HL-60 (cell line): ENCODE data around the gene NBAS.

Source experiments
- DNase-seq, 2 experiments: peaks; one replicate each; pipeline ENCODE4 v3.0.0-alpha.2; 2010 to 2020; ENCODE audit warnings: low read depth in 1 of 2, low spot score in 1 of 2
- H3K27ac ChIP-seq: fragments of 250-450 bp; sonication (Bioruptor Pico); replicated peaks from 2 replicates; pipeline ENCODE4 v1.5.1; 2020; ENCODE audit warnings: mild to moderate bottlenecking, moderate library complexity
- H3K27me3 ChIP-seq: fragments of 250-450 bp; sonication (Bioruptor Pico); 2 replicates; pipeline ENCODE4 v1.5.1; 2021; ENCODE audit warnings: mild to moderate bottlenecking, moderate library complexity; ENCODE audit not compliant: insufficient read depth, poor library complexity, severe bottlenecking
- H3K4me3 ChIP-seq: replicated peaks from 2 replicates; pipeline ENCODE4 v1.5.1; 2011; ENCODE audit warnings: mild to moderate bottlenecking, control low read depth, low read length; ENCODE audit not compliant: insufficient read depth
- GABPA ChIP-seq: IDR thresholded peaks from 2 replicates; pipeline ENCODE4 v1.6.1; 2012; ENCODE audit warnings: low read depth
- POLR2AphosphoS5 ChIP-seq: IDR thresholded peaks from 2 replicates; pipeline ENCODE4 v1.6.1; 2012; ENCODE audit warnings: low read depth
- REST ChIP-seq: IDR thresholded peaks from 2 replicates; pipeline ENCODE4 v1.6.1; 2012; ENCODE audit warnings: low read depth; ENCODE audit not compliant: insufficient replicate concordance
- SPI1 ChIP-seq: IDR thresholded peaks from 2 replicates; pipeline ENCODE4 v1.6.1; 2012; ENCODE audit warnings: low read depth, mild to moderate bottlenecking, borderline replicate concordance
- TF ChIP-seq, protein P1 (sequence below): IDR thresholded peaks from one replicate; pipeline ENCODE4 v1.5.1; 2011; ENCODE audit warnings: low read length, control low read depth, inconsistent platforms; ENCODE audit not compliant: insufficient read depth

NBAS gene

DNA sequence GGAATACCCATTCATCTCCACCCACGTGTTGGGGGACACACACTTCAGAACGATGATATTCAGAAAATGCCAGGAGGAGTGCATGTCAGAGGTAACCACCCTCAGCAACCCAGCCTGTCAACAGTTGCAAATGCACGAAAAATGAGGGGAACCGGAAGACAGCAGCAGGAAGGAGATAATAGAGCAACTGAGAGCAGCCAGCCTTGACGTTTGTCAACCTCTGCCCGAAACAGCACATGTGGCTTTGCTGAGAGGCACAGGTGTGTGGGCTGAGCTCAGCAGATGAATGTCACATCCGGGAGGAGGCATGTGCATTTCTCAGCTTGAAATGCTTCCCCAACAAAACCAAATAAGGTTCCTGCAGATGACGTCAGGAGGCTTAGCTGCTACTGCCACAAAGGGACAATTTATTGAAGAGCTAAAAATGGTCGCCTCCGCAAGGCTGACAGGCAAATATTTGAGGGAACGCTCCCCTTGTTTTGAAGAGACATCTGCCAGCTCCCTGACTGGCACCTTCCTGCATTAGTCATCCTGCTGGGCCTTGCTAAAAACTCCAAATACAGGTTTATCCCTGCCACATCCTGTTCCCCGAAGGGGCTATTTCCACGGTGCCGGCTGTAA is 419.0 kb downstream of the NBAS start:
- peak in 1 of 2 experiments; percentile 49 for DNase-seq
- Histone ChIP-seq H3K4me3 (no peak overlapping the region), H3K27ac (peak overlapping the region; percentile 31; the same call in 1 of the 2 replicates), H3K27me3 (no peaks in the 10 kb centered on the region)
- TF ChIP-seq POLR2AphosphoS5, result no peak
- no peak for TF ChIP-seq SPI1

DNA sequence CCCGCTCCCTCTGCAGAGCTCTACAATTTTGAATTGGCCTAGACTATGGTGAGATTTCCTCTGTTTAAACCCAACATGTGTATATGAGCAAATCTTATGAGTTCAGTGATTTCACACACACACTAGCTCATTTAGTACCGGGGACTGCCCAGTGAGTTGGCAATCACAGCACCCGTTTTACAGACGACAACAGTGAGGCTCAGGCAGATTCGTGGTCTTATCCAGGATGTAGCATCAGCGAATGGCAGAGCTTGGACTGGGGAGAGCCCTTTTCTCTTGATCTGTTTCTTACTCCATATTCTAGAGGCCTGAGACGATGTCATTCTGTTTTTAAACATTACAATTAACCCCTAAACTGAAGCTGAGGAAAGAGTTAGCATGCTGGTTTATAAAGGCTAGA is 419.9 kb downstream of the NBAS start:
- Histone ChIP-seq H3K27me3 (no peaks in the 10 kb centered on the region), H3K27ac (no peak overlapping the region), H3K4me3 (no peak overlapping the region)
- no peak for DNase-seq
- TF ChIP-seq REST, result no peak
- TF ChIP-seq, protein P1, sequence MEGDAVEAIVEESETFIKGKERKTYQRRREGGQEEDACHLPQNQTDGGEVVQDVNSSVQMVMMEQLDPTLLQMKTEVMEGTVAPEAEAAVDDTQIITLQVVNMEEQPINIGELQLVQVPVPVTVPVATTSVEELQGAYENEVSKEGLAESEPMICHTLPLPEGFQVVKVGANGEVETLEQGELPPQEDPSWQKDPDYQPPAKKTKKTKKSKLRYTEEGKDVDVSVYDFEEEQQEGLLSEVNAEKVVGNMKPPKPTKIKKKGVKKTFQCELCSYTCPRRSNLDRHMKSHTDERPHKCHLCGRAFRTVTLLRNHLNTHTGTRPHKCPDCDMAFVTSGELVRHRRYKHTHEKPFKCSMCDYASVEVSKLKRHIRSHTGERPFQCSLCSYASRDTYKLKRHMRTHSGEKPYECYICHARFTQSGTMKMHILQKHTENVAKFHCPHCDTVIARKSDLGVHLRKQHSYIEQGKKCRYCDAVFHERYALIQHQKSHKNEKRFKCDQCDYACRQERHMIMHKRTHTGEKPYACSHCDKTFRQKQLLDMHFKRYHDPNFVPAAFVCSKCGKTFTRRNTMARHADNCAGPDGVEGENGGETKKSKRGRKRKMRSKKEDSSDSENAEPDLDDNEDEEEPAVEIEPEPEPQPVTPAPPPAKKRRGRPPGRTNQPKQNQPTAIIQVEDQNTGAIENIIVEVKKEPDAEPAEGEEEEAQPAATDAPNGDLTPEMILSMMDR, result no peak
- no peak for TF ChIP-seq GABPA

- Histone ChIP-seq H3K27ac (no peak overlapping the region), H3K27me3 (no peaks in the 10 kb centered on the region), H3K4me3 (no peak overlapping the region)
- TF ChIP-seq POLR2AphosphoS5 (no peak), GABPA (no peak), SPI1 (no peak), REST (no peak)
- TF ChIP-seq, protein P1, result no peak
- no peak for DNase-seq
These were observed 424.5 kb downstream of the NBAS start for GRCh38 chr2:15136639-15137038.

DNA sequence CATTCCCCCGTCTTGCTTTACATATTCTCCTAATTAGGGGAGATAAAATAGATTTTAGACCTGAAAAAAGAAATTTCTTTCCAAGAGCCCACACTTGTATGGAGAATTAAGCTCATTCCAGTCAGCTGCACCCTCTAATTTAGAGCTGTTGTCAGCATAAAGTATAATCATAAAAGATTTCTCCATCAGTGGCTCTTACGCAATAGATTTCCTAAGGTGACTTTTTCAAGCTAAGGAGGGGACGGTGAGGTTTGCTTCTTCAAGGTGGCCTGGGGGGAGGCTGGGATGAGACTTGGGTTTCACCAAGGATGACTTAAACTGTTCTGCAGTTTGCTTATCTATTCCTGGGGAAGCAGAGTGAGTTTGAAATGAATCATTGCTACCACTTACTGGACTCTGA is 426.2 kb downstream of the NBAS start:
- no peaks in the 10 kb centered on the region for H3K27me3 ChIP-seq
- no peak overlapping the region for H3K4me3 ChIP-seq
- H3K27ac ChIP-seq, result no peak overlapping the region
- DNase-seq, result no peak
- TF ChIP-seq GABPA (no peak), POLR2AphosphoS5 (no peak), SPI1 (no peak), REST (no peak)
- TF ChIP-seq, protein P1, result no peak
